Measurements from ENCODE around the gene TTLL11.

GRCh38 chr9:121812159-121812735 lies 280.9 kb downstream of the TTLL11 start:
- TF ChIP-seq SP1 (IDR thresholded peaks at IDR 0.05) (no peak), HNF4A (conservative IDR thresholded peaks at IDR 0.05) (no peak)
